ENCODE measurements around the gene RNF152.

DNA sequence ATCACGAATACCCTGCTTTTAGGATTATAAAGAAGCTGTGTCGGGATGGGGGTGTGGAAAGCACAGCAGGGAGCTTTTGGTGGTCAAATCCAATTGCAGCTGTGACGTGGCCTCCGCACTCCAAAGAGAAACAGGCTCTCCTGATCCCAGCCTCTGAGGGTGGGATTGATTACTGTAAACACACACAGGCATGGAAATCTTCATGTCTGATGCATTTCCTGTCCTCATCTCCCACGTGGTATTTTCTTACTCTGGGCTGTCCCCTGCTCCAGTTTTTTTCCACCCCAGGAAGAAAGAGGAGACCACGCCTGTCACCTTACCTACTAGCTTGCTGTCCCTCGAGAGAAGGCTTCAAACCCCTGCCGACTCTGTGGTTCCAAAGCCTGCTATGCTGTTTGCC lies 22.7 kb downstream of the RNF152 start:
- TF ChIP-seq, protein P1, sequence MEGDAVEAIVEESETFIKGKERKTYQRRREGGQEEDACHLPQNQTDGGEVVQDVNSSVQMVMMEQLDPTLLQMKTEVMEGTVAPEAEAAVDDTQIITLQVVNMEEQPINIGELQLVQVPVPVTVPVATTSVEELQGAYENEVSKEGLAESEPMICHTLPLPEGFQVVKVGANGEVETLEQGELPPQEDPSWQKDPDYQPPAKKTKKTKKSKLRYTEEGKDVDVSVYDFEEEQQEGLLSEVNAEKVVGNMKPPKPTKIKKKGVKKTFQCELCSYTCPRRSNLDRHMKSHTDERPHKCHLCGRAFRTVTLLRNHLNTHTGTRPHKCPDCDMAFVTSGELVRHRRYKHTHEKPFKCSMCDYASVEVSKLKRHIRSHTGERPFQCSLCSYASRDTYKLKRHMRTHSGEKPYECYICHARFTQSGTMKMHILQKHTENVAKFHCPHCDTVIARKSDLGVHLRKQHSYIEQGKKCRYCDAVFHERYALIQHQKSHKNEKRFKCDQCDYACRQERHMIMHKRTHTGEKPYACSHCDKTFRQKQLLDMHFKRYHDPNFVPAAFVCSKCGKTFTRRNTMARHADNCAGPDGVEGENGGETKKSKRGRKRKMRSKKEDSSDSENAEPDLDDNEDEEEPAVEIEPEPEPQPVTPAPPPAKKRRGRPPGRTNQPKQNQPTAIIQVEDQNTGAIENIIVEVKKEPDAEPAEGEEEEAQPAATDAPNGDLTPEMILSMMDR (IDR thresholded peaks at IDR 0.05; ENCODE audit: extremely low read depth in 1 of 2, insufficient read depth in 1 of 2, low read depth in 1 of 2, low read length in 2 of 2), result no peak
- no peak for TF ChIP-seq GATA2 (IDR thresholded peaks at IDR 0.05; ENCODE audit: insufficient read depth, insufficient read length, low read depth, low read length)
